GM12892 (cell line): ENCODE measurements around the gene INTS3.

ENCODE experiments used
- POLR2A ChIP-seq: IDR thresholded peaks from 2 replicates; pipeline ENCODE4 v1.6.1; 2011; ENCODE audit warnings: low read depth, low read length, control low read depth
- POLR2AphosphoS5 ChIP-seq: IDR thresholded peaks from 2 replicates; pipeline ENCODE4 v1.6.1; 2011; ENCODE audit warnings: low read depth, low read length, control low read depth

- no peak for TF ChIP-seq POLR2AphosphoS5
- no peak for TF ChIP-seq POLR2A
Observed at GRCh38 chr1:153769221-153769620, 41.4 kb downstream of the INTS3 start.
